Transverse colon (tissue), 4 donors: ENCODE data around the gene CBFA2T2.

Source experiments
- CTCF ChIP-seq, 5 experiments: fragments of 200-600 bp in 3 of 5; fragments of 450-650 bp in 2 of 5; sonication (generic) in 3 of 5; IDR thresholded peaks; 1 replicate in 2 of 5; 2 replicates in 3 of 5; pipeline ENCODE4 v1.5.1; 2016 to 2017; ENCODE audit warnings: antibody characterized with exemption in 5 of 5, inconsistent platforms in 3 of 5, mild to moderate bottlenecking in 2 of 5, moderate library complexity in 1 of 5
- EP300 ChIP-seq: sonication (generic); formaldehyde crosslinking; IDR thresholded peaks from one replicate; pipeline ENCODE4 v1.6.1; 2017; ENCODE audit warnings: antibody characterized with exemption, low read depth
- POLR2AphosphoS5 ChIP-seq, 3 donors: sonication (generic); formaldehyde crosslinking; IDR thresholded peaks; one replicate each; pipeline ENCODE4 v1.6.1; 2016; ENCODE audit warnings: antibody characterized with exemption in 3 of 3

DNA sequence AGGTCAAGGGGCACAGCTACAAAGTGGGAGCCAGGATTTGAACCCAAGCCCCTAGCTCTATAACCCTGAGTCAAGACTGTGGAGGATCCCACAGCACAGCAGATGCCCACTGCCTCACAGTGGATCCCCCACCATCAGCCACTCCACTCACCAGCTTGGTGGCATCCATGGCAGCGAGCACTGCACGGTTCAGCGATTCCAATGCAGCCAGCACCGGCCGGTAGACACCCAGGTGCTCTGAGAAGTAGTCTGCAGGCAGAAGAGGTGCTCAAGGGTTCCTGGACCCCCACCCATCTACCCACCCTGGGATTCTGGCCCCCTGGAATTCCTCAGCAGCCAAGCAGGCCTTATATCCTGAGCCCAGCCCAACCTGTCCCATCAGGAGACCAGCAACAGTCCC lies 179.3 kb downstream of the CBFA2T2 start:
- TF ChIP-seq EP300: no peak
- no peak for TF ChIP-seq POLR2AphosphoS5 (IDR thresholded peaks at IDR 0.05)
- TF ChIP-seq CTCF (IDR thresholded peaks at IDR 0.05): no peak
